ENCODE results near the gene ATP6V1B1.

Gene ATP6V1B1

DNA sequence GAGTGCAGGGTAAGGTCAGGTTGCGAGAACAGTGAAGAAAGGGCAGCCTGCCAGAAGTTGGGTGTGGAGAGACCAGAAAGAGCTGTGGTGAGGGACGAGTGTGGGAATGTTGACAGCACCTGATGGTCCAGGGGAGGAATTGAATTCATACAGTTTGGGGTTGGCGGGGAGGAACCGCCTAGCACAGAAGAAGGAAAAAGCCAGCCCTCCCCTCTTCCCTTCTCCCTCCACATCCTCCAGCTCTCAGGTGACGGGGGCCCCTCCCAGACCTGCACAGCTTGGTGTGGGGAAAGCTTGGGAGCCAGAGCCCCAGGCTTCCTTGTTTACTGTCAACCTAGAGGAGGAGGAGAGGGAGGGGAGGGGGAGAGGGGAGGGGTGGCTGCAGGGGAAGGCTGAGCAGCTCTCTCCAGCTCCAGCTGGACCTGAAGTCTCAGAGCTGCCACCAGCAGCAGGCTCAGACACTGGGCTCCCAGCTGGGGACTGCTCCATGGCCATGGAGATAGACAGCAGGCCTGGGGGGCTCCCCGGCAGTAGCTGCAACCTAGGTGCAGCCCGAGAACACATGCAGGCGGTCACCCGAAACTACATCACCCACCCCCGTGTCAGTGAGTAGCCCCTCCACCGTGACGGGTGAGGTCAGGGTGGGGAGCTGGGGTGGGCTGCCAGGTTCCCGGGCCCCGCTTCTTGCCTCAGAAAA is at the start of gene ATP6V1B1:
Gene ATP6V1B1, plus strand, starts transcription at position 433 of the 697 bp plus-strand sequence. Its CDS starts 55 bp downstream, at position 488.
- TF ChIP-seq, protein P1, sequence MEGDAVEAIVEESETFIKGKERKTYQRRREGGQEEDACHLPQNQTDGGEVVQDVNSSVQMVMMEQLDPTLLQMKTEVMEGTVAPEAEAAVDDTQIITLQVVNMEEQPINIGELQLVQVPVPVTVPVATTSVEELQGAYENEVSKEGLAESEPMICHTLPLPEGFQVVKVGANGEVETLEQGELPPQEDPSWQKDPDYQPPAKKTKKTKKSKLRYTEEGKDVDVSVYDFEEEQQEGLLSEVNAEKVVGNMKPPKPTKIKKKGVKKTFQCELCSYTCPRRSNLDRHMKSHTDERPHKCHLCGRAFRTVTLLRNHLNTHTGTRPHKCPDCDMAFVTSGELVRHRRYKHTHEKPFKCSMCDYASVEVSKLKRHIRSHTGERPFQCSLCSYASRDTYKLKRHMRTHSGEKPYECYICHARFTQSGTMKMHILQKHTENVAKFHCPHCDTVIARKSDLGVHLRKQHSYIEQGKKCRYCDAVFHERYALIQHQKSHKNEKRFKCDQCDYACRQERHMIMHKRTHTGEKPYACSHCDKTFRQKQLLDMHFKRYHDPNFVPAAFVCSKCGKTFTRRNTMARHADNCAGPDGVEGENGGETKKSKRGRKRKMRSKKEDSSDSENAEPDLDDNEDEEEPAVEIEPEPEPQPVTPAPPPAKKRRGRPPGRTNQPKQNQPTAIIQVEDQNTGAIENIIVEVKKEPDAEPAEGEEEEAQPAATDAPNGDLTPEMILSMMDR (IDR thresholded peaks at IDR 0.05; ENCODE audit: low read depth, low read length), result no peak
- no peak for DNase-seq (ENCODE audit: low read depth in 2 of 2)
- no peak within 1 kb of the TSS for H3K4me3 ChIP-seq (replicated peaks in 1 of 2; ENCODE audit: low read depth in 2 of 2, low read length in 2 of 2)

DNA sequence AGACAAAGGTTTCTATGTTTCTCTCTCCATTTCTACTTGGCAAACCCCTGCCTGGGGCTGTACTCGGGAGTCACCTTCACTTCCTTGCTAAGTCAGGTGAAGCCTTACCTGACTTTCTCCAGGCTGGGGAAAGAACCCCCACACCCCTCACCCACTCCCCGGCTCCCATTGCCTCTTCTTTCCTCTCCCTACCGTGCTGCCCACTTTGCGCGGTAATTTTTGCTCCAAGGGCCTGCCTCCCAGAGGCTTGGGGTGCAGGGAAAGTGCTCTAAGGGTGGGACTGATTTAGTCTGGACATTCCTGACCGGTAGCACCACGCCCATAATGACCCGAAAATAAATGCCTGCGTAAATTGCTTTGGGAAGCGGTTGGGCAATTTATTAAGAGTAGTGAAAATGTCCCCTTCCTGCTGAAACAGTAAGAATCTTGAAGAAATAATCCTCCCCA is 49.1 kb upstream of the ATP6V1B1 start:
- DNase-seq (ENCODE audit: low read depth in 2 of 2), result no peak
- H3K4me3 ChIP-seq (replicated peaks in 1 of 2; ENCODE audit: low read depth in 2 of 2, low read length in 2 of 2), result no peak overlapping the region
- TF ChIP-seq, protein P1 (IDR thresholded peaks at IDR 0.05; ENCODE audit: low read depth, low read length), result no peak

DNA sequence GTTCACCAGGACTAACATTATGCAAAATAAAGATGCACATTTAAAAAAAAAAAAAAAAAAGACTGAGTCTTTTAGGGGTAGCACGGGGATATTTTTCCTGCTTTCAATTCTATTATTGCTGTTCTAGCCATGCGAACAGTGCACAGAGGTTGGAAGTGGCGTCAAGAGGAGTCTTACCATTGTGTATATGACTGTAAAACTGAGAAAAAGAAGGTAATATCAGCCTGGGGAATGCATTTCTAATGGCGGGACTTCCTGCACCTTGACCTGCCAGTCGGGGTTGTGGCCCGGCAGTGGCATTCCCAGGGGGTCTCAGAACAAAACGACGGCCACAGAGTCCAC is 48.5 kb upstream of the ATP6V1B1 start:
- H3K4me3 ChIP-seq (replicated peaks in 1 of 2; ENCODE audit: low read depth in 2 of 2, low read length in 2 of 2), result no peak overlapping the region
- DNase-seq (ENCODE audit: low read depth in 2 of 2), result no peak
- TF ChIP-seq, protein P1 (IDR thresholded peaks at IDR 0.05; ENCODE audit: low read depth, low read length), result no peak

DNA sequence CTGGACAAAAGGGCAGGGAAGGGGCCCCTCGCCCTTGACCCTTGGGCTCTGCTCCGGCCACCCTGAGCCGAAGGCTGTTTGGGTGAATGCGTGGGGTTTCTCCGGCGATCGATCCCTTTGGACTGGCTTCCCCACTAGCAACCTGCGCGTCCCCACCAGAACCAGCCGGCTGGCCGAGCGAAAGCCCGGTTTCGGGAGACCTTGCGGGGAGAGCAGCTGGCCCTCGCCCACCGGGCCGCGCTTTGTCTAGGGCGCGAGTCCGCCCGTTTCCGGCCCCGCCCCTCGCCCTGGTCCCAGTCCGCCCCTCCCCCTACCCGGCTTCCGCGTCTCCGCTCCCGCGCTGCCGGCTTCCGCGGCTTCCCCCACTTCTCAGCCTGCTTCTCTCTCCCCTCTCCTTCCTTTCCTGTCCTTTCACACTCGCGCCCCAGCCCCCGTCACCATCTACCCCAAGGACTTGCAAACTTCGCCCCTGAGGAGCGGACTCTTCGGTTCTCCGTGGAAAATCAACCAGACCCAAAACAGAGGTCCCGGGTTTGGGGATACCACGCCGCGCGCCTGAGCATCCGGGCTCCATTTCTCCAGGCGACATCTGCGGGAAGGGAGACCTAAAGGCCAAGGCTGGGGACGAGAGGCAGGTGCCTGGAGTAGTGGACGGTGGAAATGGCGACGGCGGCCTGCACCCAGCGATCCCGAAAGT is 48.0 kb upstream of the ATP6V1B1 start:
- TF ChIP-seq, protein P1 (IDR thresholded peaks at IDR 0.05; ENCODE audit: low read depth, low read length), result no peak
- peak overlapping the region; percentile 22 to 40 for H3K4me3 ChIP-seq (replicated peaks in 1 of 2; ENCODE audit: low read depth in 2 of 2, low read length in 2 of 2)
- no peak for DNase-seq (ENCODE audit: low read depth in 2 of 2)

DNA sequence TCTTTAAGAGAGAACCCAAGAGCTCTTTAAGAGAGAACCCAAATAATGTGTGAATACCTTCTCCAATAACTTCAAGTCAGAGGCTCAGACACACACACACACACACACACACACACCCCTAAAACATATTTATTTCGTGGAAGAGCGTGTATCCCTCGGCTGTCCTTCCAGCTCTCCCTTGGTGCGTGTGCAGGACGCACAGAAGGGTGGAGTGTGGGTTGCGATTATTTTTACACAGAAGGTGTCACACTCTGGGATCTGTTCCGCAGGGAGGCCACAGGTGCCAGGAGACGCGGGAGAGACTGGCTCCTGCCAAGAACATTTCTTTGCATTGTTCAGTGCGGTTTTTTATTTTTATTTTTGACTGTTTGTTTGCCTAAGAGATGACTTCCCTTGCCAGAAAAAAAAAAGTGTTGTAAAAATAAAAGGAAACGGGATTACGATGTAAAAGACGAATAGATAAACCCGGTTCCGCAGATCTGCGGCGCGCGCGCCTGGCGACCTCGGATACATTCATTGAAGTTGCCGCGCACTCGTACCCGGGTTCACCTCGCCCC is 47.3 kb upstream of the ATP6V1B1 start:
- no peak overlapping the region for H3K4me3 ChIP-seq (replicated peaks in 1 of 2; ENCODE audit: low read depth in 2 of 2, low read length in 2 of 2)
- no peak for DNase-seq (ENCODE audit: low read depth in 2 of 2)
- TF ChIP-seq, protein P1 (IDR thresholded peaks at IDR 0.05; ENCODE audit: low read depth, low read length), result no peak

DNA sequence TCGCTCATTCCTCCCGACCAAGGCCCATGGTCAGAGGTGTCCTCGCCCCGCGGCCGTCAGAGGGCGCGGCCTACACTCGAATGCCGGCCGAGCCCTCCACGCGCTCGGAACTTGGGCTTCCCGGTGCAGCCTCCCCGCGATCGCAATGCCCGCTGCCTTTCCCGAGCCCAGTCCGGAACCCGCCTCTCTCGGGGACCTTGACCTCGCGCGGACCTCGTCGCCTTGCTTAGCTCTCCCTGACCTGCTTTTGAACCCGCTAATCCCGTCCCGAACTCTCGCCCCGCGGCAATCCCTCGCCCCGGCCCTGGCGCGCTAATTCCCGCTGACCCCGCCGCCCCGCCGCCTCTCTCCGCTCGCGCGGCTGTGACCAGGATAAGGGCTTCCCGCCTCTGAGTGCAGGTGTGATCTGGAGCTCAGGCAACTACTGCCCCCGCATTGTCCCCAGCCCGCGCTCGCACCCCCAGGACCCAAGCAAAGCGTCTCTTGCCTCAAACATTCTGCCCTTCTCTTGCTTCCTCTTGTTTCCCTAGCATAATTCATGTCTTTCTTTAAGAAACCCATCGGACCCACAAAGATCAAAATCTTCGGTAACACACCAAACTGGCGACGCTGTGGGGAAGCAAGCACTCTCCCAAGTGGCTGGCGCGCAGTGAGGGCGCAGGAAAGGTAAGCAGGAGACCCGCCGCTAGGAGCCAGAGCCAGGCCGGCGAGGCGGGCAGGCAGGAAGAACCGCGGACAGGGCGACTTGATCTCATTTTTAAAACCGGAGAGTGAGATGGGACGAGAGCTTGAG is 46.6 kb upstream of the ATP6V1B1 start:
- TF ChIP-seq, protein P1 (IDR thresholded peaks at IDR 0.05; ENCODE audit: low read depth, low read length), result peak; percentile 2
- H3K4me3 ChIP-seq (replicated peaks in 1 of 2; ENCODE audit: low read depth in 2 of 2, low read length in 2 of 2), result no peak overlapping the region
- DNase-seq (ENCODE audit: low read depth in 2 of 2), result no peak

All from cardiac fibroblast (primary cell).